Activated T-helper 17 cell treated with anti-CD3 and anti-CD28 coated beads, Interleukin-2, amount 50 U/mL, for 72 hours (primary cell): ENCODE results near the gene DDX59. TPM values are rescaled to one million over a fixed set of nuclear protein-coding genes. Genes with fewer than 3 reads are reported as not detected.
"Not testable (repeated sequence)": the region's sequence is repeated elsewhere in the genome, so short reads cannot be mapped to it uniquely, and the experiment has no call there.

Experiments
- ATAC-seq: fragments of 150-1000 bp; cut with Tn5 transposase; replicated peaks from 2 replicates; pipeline ENCODE4 v1.10.0; 2021; ENCODE audit warnings: mild to moderate bottlenecking, moderate library complexity
- H3K27ac Mint-ChIP-seq: one replicate; pipeline ENCODE4 v1.8.0; 2022; ENCODE audit warnings: mixed read lengths
- H3K27me3 Mint-ChIP-seq: one replicate; pipeline ENCODE4 v1.8.0; 2022; ENCODE audit warnings: mixed read lengths
- H3K36me3 Mint-ChIP-seq: one replicate; pipeline ENCODE4 v1.8.0; 2022; ENCODE audit warnings: low read depth, mild to moderate bottlenecking, mixed read lengths
- H3K4me1 Mint-ChIP-seq: one replicate; pipeline ENCODE4 v1.8.0; 2022; ENCODE audit warnings: mixed read lengths
- H3K4me3 Mint-ChIP-seq: one replicate; pipeline ENCODE4 v1.8.0; 2022; ENCODE audit warnings: mild to moderate bottlenecking, mixed read lengths
- H3K9me3 Mint-ChIP-seq: one replicate; pipeline ENCODE4 v1.8.0; 2022; ENCODE audit warnings: mixed read lengths
- total RNA-seq, 2 donors: library from RNA; stranded (reverse); gene quantifications; one replicate each; pipeline ENCODE4 v1.2.3, GENCODE V29; 2022

The DDX59 gene
- total RNA-seq, 2 donors from 2014 or later, result 23.6 to 31.9 TPM

GRCh38 chr1:200658037-200658818 is 11.5 kb downstream of the DDX59 start:
- Mint-ChIP-seq H3K9me3 (no peaks in the 10 kb centered on the region), H3K27me3 (no peaks in the 10 kb centered on the region)

GRCh38 chr1:200654660-200655059 is 15.0 kb downstream of the DDX59 start:
- H3K27ac Mint-ChIP-seq, result no peak overlapping the region
- no peaks in the 10 kb centered on the region for H3K9me3 Mint-ChIP-seq
- ATAC-seq, result peak; percentile 33
- peaks cover 82% of the 10 kb centered on the region for H3K36me3 Mint-ChIP-seq
- peaks cover 24% of the 10 kb centered on the region for H3K4me1 Mint-ChIP-seq
- no peaks in the 10 kb centered on the region for H3K27me3 Mint-ChIP-seq
- H3K4me3 Mint-ChIP-seq, result no peak overlapping the region

More at GRCh38 chr1:200658037-200658818, 11.5 kb downstream of the DDX59 start:
- peaks cover 22% of the 10 kb centered on the region for H3K4me1 Mint-ChIP-seq
- no peak for ATAC-seq
- H3K36me3 Mint-ChIP-seq, result peaks cover 100% of the 10 kb centered on the region
- H3K27ac Mint-ChIP-seq, result no peak overlapping the region
- no peak overlapping the region for H3K4me3 Mint-ChIP-seq

- Mint-ChIP-seq H3K9me3 (no peaks in the 10 kb centered on the region), H3K36me3 (peaks cover 82% of the 10 kb centered on the region), H3K27me3 (no peaks in the 10 kb centered on the region), H3K4me1 (peaks cover 20% of the 10 kb centered on the region), H3K27ac (peak overlapping the region; percentile 66), H3K4me3 (peak overlapping the region; percentile 51)
- peak; percentile 89 for ATAC-seq
These were observed 16.7 kb downstream of the DDX59 start for GRCh38 chr1:200653022-200653462.

- H3K9me3 Mint-ChIP-seq, result no peaks in the 10 kb centered on the region
- ATAC-seq, result no peak
- H3K4me3 Mint-ChIP-seq, result no peak overlapping the region
- H3K27ac Mint-ChIP-seq, result no peak overlapping the region
- H3K36me3 Mint-ChIP-seq, result peaks cover 81% of the 10 kb centered on the region
- H3K27me3 Mint-ChIP-seq, result no peaks in the 10 kb centered on the region
- H3K4me1 Mint-ChIP-seq, result peaks cover 20% of the 10 kb centered on the region
These were observed 17.3 kb downstream of the DDX59 start for GRCh38 chr1:200652378-200652777.

GRCh38 chr1:200646515-200646914 is 23.2 kb downstream of the DDX59 start:
- Mint-ChIP-seq H3K27ac (no peak overlapping the region), H3K4me3 (no peak overlapping the region), H3K4me1 (no peaks in the 10 kb centered on the region), H3K27me3 (no peaks in the 10 kb centered on the region), H3K36me3 (peaks cover 76% of the 10 kb centered on the region), H3K9me3 (no peaks in the 10 kb centered on the region)
- ATAC-seq, result no peak

GRCh38 chr1:200644021-200644420 is 25.7 kb downstream of the DDX59 start:
- H3K9me3 Mint-ChIP-seq, result no peaks in the 10 kb centered on the region
- peaks cover 5% of the 10 kb centered on the region for H3K4me1 Mint-ChIP-seq
- H3K27me3 Mint-ChIP-seq, result no peaks in the 10 kb centered on the region
- peaks cover 58% of the 10 kb centered on the region for H3K36me3 Mint-ChIP-seq
- no peak overlapping the region for H3K4me3 Mint-ChIP-seq
- no peak overlapping the region for H3K27ac Mint-ChIP-seq
- no peak for ATAC-seq

- peaks cover 43% of the 10 kb centered on the region for H3K36me3 Mint-ChIP-seq
- no peak for ATAC-seq
- peaks cover 5% of the 10 kb centered on the region for H3K4me1 Mint-ChIP-seq
- H3K27me3 Mint-ChIP-seq, result no peaks in the 10 kb centered on the region
- H3K4me3 Mint-ChIP-seq, result no peak overlapping the region
- no peaks in the 10 kb centered on the region for H3K9me3 Mint-ChIP-seq
- no peak overlapping the region for H3K27ac Mint-ChIP-seq
These were observed 27.2 kb downstream of the DDX59 start for GRCh38 chr1:200642481-200642880.

GRCh38 chr1:200640963-200641401 is 28.7 kb downstream of the DDX59 start:
- Mint-ChIP-seq H3K27me3 (no peaks in the 10 kb centered on the region), H3K4me3 (no peak overlapping the region), H3K4me1 (peaks cover 5% of the 10 kb centered on the region), H3K9me3 (no peaks in the 10 kb centered on the region), H3K27ac (no peak overlapping the region), H3K36me3 (peaks cover 28% of the 10 kb centered on the region)
- ATAC-seq, result no peak

GRCh38 chr1:200640373-200640962 is 29.2 kb downstream of the DDX59 start:
- Mint-ChIP-seq H3K36me3 (peaks cover 23% of the 10 kb centered on the region), H3K27me3 (no peaks in the 10 kb centered on the region), H3K9me3 (no peaks in the 10 kb centered on the region), H3K27ac (peak overlapping the region; percentile 11), H3K4me3 (peak overlapping the region; percentile 6), H3K4me1 (peaks cover 5% of the 10 kb centered on the region)
- no peak for ATAC-seq

- Mint-ChIP-seq H3K36me3 (no peaks in the 10 kb centered on the region), H3K27me3 (no peaks in the 10 kb centered on the region), H3K27ac (no peak overlapping the region), H3K4me1 (peaks cover 5% of the 10 kb centered on the region), H3K9me3 (no peaks in the 10 kb centered on the region), H3K4me3 (no peak overlapping the region)
- ATAC-seq, result no peak
These were observed 31.6 kb downstream of the DDX59 start for GRCh38 chr1:200638073-200638472.

GRCh38 chr1:200636681-200637080 is 33.0 kb downstream of the DDX59 start:
- H3K4me3 Mint-ChIP-seq, result no peak overlapping the region
- no peaks in the 10 kb centered on the region for H3K27me3 Mint-ChIP-seq
- H3K4me1 Mint-ChIP-seq, result peaks cover 5% of the 10 kb centered on the region
- no peak for ATAC-seq
- no peaks in the 10 kb centered on the region for H3K36me3 Mint-ChIP-seq
- no peaks in the 10 kb centered on the region for H3K9me3 Mint-ChIP-seq
- no peak overlapping the region for H3K27ac Mint-ChIP-seq

GRCh38 chr1:200634261-200635122 is 35.2 kb downstream of the DDX59 start:
- no peaks in the 10 kb centered on the region for H3K27me3 Mint-ChIP-seq
- no peak overlapping the region for H3K4me3 Mint-ChIP-seq
- H3K9me3 Mint-ChIP-seq, result no peaks in the 10 kb centered on the region
- H3K4me1 Mint-ChIP-seq, result no peaks in the 10 kb centered on the region
- H3K36me3 Mint-ChIP-seq, result no peaks in the 10 kb centered on the region
- ATAC-seq, result no peak
- no peak overlapping the region for H3K27ac Mint-ChIP-seq

GRCh38 chr1:200631375-200631774 is 38.3 kb downstream of the DDX59 start:
- no peak overlapping the region for H3K4me3 Mint-ChIP-seq
- no peaks in the 10 kb centered on the region for H3K9me3 Mint-ChIP-seq
- H3K36me3 Mint-ChIP-seq, result no peaks in the 10 kb centered on the region
- no peak overlapping the region for H3K27ac Mint-ChIP-seq
- H3K4me1 Mint-ChIP-seq, result peaks cover 15% of the 10 kb centered on the region
- no peak for ATAC-seq
- H3K27me3 Mint-ChIP-seq, result no peaks in the 10 kb centered on the region

GRCh38 chr1:200630515-200630899 is 39.2 kb downstream of the DDX59 start:
- H3K36me3 Mint-ChIP-seq, ATAC-seq, H3K27ac Mint-ChIP-seq, H3K4me3 Mint-ChIP-seq, H3K27me3 Mint-ChIP-seq, H3K9me3 Mint-ChIP-seq: not testable (repeated sequence)
- H3K4me1 Mint-ChIP-seq, result peaks cover 16% of the 10 kb centered on the region
